Right renal cortex interstitium (tissue), 3 donors: ENCODE measurements around the gene TRPV3. TPM values are rescaled to one million over a fixed set of nuclear protein-coding genes. Genes with fewer than 3 reads are reported as not detected.
"Not testable (repeated sequence)": the region's sequence is repeated elsewhere in the genome, so short reads cannot be mapped to it uniquely, and the experiment has no call there.

Source experiments
- DNase-seq, 3 donors: peaks; one replicate each; pipeline ENCODE4 v3.0.0-alpha.2; 2013; ENCODE audit warnings: low read depth in 3 of 3, low spot score in 2 of 3
- polyA plus RNA-seq, 3 donors: library from polyadenylated mRNA; unstranded; fragments of 120-200 nt; gene quantifications; one replicate each; pipeline ENCODE4 v1.2.1, GENCODE V29; 2013; ENCODE audit not compliant: insufficient read length in 3 of 3

The TRPV3 gene
- polyA plus RNA-seq, 3 donors: 0.67 to 0.97 (median 0.91) TPM

DNA sequence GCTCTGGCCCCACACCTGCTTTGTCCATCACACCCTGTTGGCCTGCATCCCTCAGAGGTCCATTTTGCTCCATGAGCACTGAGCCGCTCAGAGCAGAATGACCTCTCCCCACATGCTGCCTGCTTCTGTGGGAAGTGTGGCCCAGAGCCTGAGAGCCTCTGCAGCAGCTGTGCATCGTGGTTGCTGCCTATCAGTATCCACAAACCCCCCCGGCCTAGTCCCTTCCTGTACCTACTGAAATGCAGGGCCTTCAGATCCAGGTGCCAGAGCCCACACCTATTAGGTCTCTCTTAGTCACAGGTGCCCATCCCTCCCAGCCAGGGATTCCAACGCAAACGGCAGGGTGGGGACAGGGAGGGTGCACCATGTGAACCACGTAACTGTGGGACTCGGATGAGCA, 16.6 kb upstream of the TRPV3 start:
- DNase-seq: no peak

DNA sequence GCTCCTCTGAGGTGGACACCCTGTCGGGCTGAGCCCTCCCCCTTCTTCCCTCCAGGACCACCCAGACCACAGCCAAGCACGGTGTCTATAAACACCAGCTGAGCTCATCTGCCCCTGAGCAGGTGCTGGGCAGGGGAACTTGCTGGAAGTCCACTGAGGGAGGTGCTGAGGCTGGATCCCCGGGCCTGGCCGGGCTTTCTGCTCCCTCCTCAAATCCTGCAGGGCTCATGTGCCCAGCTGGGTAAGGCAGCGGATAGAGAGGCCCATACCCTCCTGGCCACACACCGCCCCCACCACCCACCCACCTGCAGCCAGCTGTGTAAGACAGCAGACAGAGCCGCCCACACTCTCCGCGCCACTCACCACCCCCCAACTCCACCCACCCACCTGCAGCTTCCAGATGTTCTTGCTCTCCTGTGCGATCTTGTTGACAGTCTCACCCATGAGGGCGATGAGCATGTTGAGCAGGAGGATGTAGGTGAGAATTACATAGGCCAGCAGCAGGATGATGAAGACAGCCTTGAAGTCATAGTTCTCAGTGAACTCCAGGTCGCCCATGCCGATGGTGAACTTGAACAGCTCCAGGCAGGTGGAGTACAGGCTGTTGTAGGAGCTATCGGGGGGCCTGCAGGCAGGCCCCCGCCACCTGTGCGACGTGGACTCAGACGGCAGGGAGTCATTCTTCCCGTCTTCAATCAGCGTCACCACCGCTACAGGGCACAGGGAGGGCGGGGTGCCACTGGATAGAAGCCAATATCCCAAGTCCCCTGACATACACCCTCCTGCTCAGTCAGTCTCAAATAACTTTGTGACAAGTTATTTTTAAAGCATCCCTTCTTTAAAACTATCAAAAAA, 15.9 kb upstream of the TRPV3 start:
- no peak for DNase-seq

DNA sequence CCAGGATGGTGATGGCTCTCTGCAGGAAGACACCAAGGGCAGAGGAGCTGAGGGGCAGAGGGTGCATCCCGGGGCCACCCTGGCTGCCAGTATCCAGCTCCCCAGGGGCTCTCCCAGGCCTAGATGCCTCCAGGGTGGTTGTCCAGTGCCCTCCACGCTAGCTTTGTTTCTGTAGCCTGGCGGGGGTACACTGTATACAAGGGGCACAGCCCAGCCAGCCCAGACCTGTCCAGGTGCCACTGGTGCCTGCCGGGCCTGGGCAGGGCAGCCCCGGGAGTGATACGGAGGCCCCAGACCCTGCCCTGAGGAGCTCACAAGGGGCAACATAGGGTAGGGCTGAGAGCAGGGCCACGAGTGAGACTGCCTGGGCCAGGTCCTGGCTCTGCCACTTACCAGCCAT, 14.6 kb upstream of the TRPV3 start:
- no peak for DNase-seq

DNA sequence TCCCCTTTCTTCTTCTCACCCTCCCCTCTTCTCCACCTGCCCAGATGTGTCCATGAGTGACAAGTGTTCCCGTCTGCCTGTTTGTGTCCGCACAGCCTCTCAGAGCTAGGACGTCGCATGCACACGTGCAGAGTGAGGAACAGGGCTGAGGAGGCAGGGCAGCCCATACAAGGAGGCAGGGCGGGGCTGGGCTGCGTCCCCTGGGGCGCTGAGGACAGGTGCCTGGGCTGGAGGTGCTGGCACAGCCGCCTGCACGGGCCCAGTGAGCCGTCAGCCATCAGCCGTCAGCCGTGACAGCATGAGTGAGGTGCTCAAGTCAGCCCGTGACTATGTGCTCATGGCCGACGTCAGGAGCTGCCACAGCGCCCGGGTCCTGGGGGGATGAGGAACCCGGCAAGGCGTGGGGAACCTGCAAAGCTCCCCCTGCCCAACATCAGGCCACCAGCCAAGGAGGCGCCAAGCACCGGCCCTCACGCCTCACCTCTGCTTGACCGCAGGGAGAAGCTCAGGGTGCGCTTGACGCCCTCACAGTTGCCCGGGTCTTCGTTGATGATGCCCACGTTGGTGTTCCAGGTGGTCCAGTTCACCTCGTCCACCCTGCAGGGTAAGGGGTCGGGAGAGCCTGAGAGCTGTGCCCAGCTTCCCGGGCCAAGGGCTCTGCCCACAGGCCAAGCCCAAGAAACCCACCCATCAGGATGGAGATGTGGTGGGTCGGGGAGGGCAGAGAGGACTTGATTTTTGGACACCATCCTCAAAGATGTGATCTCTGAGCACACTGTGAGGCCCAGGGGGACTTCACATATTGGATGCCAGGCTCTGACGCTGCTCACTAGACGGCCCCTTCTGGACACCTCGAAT, 13.7 kb upstream of the TRPV3 start:
- no peak for DNase-seq

DNA sequence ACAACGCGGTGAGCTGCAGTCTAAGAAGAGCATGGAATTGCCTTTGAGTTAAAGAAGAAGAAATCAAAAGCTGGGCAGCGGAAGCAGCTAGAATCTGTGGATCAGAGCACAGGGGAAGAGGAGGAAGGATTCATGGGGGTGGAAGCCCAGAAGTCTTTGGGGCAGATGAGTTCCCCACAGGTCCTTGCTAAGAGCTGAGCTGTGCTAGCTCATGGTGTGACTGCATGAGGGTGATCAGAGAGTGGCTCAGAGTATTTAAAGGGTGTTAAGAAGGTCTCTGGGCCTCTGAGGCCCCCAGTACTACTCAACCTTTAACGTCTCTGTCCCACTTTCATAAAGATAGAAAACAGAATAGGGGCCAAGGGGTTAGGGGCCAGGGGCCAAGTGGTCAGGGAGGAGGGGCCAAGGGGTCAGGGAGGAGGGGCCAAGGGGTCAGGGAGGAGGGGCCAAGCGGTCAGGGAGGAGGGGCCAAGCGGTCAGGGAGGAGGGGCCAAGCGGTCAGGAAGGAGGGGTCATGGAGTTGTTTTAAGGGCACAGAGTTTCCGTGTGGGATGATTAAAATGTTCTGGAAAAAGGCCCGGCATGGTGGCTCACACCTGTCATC, 12.0 kb upstream of the TRPV3 start:
- DNase-seq: no peak

DNA sequence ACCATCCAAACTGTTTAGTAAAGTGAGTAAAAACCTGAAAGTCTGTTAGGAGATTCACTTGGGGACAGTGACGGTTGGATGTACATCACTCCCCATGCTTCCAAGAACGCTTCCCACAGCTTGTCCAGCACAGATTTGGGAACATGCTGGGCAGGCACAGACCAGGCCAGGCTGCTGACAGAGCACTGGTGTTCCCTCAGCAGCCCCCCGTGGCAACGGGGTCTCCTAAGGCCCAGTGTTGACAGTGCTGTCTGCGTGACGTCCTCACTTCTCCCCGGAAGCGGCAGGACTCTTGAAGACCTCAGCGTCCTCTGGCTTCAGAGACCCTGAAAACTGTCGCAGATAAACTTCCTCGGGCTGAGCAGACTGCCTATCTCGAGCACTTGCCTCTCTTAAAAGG, 8.9 kb upstream of the TRPV3 start:
- DNase-seq: no peak

DNA sequence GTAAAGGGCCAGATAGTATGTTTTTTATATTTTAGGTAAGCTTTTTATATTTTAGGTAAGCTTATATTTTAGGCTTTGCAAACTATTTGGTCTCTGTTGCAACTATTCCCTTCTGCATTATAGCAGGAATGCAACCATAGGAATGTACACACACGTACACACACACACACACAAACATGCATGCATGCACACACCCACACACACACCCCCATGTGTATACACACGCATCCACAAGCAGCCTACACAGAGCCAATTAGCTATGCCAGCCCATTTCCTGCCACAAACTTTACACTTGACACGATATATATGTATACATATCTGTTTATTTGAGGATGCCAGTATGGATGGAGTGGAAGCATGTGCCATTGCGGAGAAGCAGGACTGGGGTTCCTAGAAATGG, 7.5 kb upstream of the TRPV3 start:
- DNase-seq: no peak

DNA sequence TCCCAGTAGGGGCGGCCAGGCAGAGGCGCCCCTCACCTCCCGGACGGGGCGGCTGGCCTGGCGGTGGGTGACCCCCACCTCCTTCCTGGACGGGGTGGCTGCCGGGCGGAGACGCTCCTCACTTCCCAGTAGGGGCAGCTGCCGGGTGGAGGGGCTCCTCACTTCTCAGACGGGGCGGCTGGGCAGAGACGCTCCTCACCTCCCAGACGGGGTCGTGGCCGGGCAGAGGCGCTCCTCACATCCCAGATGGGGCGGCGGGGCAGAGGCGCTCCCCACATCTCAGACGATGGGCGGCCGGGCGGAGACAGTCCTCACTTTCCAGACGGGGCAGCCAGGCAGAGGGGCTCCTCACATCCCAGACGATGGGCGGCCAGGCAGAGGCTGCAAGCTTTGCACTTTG, 6.6 kb upstream of the TRPV3 start:
- not testable (repeated sequence) for DNase-seq

DNA sequence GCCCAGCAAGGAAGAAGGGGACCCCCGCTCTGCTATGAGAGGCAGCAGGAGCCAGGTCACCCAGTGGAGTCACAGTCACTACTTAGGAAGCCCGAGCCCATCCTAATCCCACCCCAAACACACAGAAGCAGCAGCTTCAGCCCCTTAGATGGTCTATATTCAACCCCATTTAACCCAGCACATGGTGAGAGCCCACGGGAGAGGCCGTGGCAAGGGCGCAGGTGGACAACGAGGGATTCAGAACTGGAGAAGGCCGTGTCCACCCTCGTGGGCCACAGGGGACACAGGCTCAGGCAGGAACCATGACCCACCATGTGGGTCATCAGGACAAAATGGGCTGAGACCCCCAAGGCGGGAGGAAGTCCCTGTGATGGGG, 1.6 kb upstream of the TRPV3 start:
- no peak for DNase-seq

DNA sequence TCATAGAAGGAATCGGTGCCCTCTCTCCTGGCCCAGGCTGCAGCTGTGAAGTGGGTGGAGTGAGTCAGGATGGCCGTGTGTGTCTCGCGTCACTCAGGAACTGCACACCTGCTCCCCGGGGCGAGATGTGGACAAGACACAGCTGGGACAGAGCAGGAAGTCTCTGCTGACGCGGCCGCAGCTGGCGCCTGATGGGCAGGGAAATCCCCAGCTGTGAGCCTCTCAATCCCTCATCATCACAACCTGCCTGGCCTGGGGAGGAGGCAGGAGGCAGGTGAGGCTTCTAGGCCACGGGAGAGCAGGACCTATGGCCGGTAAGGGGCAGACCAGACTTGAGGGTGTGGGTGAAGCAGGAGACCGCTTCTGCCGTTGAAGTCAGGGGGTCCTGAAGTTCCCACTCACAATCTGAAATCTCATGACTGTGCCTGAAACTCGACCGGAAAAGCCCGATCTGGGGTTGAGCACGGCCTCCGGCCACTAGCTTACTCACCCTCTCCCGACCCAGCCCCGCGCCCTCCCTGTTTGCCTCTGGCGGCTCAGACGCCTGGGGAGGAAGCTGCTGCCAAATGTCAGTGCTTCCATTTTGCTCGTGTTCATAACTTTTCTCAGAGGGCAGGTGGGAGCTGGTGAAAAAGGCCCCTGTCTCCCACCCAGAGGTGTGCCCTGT, 1.1 kb upstream of the TRPV3 start:
- DNase-seq: no peak

DNA sequence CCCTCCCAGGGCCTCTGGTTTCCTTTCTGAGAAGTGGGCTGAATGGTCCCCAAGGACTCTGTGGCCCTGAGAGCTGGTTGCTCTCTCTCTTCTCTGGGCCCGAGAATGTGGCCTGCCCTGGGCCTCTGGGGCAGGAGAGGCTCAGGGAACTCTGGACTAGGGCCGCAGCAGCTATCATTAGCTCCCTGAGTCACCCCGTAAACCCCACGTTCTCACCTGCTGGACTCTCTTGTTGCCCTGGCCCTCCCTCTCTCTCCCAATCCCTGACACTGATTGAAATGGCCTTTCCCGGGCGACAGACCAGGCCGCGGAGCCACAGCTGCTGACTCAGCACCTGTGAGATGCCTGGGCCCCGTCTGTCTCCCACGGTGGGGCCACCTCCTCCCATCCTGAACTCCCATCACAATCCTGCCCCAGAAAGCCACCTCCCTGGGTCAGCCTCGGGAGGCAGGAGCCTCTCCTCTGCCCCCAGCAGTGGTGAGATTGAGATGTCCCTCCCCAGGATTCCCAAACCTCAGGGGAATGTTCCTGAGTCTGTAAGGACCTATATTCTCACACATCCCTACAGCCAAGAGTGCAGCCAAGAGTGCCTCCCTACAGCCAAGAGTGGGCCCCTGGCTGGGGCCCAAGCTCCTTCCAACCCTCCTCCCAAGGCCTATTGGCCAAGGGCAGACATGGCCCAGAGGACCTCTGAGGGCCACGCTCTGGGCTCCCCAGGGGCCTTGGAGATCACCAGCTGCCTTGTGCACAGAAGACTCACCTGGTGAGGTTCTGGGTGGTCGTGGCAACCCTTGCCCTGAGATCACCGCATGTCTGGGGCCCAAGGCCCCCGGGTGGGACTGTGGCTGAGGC, 470 bp downstream of the TRPV3 start:
- DNase-seq: no peak

DNA sequence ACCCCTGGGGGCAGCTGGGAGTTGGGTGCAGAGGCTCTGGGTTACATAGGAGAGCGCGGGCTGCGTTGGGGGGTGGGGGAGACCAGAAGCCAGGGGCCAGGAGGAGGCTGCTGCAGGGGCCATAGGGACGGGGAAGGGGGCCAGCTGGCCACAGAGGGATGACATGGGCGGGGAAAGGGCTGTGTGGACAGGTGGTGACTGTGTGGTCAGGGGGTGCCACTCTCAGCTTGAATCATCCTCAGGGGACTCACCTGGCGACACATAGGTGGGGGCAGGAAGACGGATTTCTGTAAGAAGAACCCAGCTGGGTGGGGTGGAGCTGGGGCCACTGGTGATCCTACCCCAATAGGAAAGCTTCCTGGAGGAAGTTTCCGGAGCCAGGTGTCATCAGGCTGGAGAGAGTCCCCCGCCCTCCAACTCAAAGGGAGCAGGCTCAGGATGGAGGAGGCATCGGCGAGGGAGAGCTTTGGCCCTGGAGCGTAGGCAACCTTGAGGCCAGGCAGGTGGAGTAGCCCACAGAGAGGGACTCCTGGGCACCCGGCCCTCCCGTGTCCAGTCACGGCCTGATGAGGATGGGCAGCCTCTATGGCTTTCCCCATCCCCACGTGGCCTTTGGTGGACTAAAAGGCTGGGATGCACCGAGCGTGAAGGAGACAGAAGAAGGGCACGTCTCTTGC, 1.2 kb downstream of the TRPV3 start:
- DNase-seq: no peak

DNA sequence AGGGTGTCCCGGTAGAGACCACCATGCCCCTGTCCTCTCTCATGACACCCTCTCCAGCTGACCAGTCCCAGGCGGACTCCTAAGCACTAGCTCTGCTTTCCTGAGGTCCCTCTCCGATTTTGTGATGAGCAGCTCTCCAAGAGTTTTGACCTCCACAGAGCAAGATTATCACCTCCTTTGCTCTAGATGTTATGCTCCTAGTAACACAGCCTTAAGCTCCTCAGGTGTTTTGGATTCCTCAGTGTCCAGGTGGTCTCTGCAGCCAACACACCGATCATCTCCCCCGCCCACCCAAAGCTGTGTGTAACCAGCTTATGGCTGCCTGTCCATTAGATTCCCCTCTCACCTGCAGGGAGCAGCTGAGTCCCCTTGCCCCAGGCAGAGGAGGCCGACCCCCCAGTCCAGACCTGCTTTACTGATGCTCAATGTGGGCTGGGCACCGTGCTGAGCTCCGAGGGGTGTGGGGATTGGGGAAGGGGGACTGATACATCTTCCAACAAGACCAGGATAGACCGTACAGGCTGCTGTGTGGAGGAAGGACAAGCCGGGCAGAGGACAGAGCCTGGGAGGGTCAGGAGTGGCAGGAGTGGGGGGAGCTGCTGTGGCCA, 2.3 kb downstream of the TRPV3 start:
- no peak for DNase-seq

DNA sequence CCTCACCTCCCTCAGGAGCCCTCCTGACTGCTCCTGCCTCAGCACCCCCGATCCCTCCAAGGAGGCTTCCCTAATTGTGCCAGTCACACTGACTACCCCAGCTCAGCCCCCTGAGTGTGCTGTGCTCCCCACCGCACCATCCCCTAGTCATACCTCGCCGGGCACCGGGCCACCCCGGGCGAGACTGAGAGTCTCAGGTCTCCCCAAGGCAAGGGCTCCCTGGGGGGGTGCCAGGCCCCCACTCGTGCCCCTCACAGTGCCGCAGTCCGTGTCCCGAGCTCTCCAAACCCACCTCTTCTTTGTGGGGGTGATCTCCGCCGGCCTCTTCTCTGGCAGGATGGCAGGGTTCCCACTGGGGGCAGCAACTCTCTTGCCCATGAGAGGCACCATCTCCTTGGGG, 3.2 kb downstream of the TRPV3 start:
- DNase-seq: no peak

DNA sequence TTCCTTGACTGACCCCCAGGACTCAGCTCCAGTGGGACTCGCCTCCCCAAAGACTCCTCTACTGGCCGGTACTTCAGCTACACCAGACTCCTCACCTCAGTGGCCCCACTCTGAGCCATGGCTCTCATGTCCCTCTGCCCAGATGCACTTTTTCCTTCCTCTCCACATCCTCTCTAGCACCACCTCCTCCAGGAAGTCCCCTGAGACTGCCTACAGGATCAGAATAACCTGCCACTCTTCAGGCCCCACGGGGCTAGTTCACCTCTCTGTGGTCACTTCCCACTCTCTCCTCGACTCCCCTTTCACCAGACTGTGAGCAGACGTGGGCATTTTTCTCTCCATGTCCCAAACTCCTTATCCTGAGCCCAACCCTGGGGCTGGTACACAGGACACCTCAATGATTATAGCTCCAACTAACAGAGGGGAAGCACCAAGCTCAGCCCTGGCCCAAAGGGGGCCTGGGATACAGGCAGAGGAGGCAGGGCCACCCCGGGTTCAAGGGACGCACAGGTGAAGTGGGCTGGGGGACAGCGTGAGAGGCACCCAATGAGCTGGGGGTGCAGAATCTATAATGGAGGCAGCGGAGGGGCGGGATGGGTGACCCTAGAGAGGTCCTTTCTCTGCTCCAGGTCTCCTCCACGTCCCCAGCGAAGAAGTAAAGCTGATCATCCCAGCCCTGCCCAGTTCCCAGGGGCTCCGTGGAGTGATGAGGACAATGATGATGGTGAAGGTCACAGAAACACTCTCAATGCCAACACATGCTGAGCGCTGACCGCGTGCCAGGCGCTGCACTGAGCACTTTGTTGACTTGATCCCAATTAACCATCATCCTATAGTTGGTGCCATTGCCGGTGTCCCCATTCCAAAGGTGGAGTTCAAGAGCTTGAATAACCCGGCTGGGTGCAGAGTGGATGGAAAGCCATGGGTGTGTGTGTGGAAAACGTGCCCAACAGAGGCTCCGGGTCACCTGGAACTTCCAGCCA, 3.9 kb downstream of the TRPV3 start:
- no peak for DNase-seq

DNA sequence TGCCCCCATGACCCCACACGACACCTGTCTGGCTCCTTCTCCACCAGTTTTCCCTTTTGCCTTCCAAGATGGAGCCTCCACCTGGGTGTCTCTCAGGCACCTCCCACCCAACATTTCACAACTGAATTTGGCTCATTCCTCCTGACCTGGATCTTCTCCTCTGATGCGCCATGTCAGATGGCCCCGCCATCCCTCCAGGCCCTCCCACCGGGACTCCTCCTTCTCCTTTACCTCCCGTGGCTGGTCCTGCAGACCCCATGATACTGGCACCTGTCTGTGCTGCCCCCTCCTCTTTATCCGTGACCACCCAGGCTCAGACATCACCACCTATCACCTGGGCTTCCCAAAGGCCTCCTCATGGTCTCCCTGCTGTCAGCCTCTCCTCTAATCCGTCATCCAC, 4.7 kb downstream of the TRPV3 start:
- no peak for DNase-seq

DNA sequence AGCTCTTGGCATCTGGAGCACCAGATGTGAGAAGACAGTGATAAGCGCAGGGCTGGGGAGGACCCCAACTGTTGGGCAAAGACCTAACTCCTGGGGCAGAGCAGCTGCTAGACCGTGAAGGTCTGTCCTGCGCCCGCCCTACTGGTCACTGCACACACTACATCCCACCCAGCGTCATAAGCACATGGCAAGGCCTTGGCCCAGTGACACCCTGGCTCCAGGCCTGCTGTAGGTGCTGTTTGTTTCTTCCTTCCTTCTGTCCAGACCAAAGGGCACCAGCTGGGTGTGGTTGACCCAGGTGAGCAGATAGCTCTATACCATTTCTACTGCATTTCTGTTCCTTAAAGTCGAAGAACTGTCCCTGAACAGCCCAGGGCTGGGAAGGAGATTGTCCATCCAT, 6.4 kb downstream of the TRPV3 start:
- no peak for DNase-seq

DNA sequence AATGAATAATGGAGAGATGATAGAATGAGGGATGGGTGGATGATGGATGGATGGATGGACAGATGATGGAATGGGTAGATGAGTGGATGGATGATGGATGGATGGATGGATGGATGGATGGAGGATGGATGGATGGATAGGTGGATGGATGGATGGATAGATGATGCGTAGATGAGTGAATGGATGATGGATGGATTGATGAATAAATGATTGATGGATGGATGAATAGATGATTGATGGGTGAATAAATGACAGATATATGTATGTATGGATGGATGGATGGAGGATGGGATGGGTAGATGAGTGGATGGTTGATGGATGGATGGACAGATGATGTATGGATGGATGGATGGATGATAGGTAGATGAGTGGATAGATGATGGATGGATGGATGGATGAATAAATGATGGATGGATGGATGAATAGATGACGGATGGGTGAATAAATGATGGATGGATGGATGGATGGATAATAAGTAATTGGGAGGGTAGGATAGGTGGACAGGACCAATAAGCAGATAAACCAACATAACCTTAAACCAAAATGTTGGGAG, 7.9 kb downstream of the TRPV3 start:
- DNase-seq: no peak
